Measurements from ENCODE around the gene STAB1.

DNA sequence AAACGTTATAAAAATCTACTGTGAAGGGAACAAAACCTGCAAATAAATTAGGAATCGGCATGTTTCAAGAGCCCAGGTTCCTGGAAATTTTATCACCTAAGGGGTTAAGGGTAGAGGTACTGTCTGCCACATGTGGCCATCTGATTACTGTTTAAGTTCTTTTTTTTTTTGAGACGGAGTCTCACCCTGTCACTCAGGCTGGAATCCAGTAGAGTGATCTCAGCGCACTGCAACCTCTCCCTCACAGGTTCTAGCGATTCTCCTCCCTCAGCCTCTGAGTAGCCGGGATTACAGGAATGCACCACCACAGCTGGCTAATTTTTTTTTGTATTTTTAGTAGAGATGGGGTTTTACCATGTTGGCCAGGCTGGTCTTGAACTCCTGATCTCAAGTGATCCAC is 77.1 kb downstream of the STAB1 start:
- TF ChIP-seq POLR2A (IDR thresholded peaks at IDR 0.05): no peak
- TF ChIP-seq, protein P1, sequence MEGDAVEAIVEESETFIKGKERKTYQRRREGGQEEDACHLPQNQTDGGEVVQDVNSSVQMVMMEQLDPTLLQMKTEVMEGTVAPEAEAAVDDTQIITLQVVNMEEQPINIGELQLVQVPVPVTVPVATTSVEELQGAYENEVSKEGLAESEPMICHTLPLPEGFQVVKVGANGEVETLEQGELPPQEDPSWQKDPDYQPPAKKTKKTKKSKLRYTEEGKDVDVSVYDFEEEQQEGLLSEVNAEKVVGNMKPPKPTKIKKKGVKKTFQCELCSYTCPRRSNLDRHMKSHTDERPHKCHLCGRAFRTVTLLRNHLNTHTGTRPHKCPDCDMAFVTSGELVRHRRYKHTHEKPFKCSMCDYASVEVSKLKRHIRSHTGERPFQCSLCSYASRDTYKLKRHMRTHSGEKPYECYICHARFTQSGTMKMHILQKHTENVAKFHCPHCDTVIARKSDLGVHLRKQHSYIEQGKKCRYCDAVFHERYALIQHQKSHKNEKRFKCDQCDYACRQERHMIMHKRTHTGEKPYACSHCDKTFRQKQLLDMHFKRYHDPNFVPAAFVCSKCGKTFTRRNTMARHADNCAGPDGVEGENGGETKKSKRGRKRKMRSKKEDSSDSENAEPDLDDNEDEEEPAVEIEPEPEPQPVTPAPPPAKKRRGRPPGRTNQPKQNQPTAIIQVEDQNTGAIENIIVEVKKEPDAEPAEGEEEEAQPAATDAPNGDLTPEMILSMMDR (IDR thresholded peaks at IDR 0.05): no peak

Data from breast epithelium (tissue), 3 donors.